ENCODE measurements around the gene MAP2. TPM values are rescaled to one million over a fixed set of nuclear protein-coding genes. Genes with fewer than 3 reads are reported as not detected.

Gene MAP2
- total and polyA plus RNA-seq, 2 of the 8 experiments (the other 6 are each of a cell fraction or from before 2014, with no cell fraction given): 5.9 to 9.4 TPM

DNA sequence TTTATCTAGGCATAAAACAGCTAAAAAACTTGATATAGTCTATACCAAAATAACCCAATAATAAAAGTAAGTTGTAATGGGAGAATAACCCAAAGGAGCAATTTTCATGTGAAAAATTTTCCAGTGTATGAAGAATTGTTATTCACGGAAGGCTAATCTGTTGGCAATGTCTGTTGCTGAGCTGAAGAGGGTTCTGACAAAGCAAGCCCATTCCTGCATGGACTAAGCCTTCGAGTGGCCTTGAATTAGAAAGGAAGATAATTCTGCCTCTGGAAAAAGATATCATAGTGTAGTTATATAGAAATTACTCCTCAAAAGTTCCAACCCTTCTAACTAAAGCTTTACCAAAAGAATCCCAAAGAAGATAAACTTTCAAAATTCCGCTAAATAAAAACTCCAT lies 101.5 kb downstream of the MAP2 start (continued):
- no peak for TF ChIP-seq PHF8 (conservative IDR thresholded peaks at IDR 0.05; ENCODE audit: low read depth, low read length)
- no peak for TF ChIP-seq BCL11A (IDR thresholded peaks at IDR 0.05; ENCODE audit: low read depth in 2 of 2, low read length in 2 of 2)
- TF ChIP-seq ATF3 (IDR thresholded peaks at IDR 0.05; ENCODE audit: insufficient read depth, low read depth, low read length): no peak
- TF ChIP-seq EZH2 (IDR thresholded peaks at IDR 0.05; ENCODE audit: low read depth, low read length, severe bottlenecking): no peak

All from H1 (cell line).